ENCODE results near the gene ATP11C.

ATP11C gene

DNA sequence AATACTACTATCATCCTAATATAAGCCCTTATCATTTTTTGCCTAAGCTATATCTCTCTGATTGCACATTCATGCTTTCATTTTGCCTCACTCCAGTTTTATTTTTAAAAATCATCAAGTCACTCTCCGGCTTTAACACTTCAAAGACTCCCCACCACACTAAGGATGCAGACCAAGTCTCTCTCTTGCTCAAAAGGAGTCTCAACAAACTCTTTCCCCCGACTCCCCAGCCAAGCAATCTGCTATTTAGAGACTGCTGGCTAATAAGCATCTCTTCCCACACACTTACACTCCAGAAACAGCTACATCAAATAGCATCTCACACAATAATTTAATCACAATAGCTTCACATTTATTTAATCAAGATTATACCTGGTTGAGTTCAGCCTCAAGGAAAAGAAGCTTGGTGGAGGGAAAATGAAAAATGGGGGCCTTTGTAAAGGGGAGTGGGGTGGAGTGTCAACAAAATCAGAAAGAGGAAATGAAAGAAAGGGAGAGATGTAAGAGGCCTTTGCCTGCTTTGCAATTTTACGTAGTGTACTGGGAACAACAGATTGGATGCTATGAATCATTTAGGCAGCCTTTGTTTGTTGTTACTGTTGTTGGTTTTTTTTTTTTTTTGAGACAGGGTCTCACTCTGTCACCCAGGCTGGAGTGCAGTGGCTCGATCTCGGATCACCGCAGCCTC is 120.8 kb downstream of the ATP11C start:
- no peak for DNase-seq

DNA sequence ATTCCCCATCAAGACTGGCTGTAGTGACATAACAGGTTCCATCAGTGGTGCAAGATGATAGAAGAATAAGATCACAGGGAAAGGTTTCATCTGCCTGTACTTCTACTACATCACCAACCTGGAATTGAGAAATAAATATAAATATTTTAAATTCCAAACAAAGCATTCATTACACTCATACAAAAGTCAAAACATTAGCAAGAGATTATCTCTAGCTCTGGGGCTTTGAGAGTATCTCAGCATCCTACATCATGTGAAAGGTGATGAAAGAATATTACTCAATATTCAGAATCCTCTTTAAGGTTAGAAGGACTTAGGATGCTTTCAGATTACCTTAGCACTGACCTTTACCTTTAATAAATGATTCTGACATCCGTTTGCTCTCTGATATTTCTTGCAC is 128.4 kb downstream of the ATP11C start:
- DNase-seq, result no peak

DNA sequence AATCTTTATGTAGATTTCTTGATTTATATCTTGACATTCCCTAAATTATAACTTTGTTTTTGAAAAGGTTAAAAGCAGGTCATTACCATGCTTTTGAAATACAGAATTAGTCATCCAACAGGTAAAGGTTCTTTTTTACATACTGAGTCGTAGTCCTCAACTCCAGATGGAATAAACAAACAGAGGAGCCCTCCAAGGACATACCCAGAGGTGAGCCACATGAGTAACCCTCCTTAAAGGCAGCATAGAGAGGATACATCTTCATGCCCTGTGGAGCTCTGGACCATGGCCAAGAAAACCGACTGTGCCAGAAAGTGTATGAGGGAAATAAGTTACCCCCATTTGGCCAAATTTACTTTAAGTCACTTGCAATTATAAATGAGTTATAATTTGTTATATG is 129.6 kb downstream of the ATP11C start:
- DNase-seq, result no peak

DNA sequence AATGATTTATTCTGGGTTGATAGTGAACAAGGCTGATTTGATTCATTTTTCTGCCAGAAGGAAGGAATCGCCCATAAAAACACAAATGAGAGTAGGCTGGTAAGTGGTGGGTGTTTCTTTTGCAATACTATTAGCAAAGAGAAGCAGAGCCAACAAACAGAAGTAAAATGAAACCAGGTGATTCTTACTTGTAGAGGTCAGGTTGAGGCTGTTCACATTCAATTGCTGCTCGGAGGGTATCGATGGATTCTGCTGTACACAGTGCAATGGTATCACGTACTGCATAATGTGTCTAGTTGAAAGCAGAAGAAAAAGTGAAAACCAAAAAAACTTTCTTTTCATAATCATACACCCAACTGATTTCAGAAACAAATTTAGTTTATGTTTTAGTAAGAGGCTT is 130.8 kb downstream of the ATP11C start:
- DNase-seq, result no peak

DNA sequence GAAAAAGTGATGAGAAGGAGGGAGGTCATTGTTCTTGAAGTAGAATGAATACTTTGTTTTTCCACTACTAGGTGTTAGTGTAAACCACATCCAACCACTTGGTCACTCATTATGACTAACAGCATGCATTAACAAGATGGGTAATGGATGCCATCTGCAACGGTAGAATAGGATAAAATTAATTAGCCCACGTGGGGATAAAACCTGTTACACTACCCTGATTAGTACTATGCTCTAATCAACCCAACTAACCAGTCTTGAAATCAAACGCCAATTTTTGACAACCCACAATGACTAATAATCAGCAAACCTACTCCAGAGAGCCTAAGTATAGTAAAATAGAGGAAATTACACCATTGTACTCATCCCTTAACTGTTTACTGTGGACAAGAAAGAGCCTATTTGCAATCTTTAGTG is 131.4 kb downstream of the ATP11C start:
- no peak for DNase-seq

DNA sequence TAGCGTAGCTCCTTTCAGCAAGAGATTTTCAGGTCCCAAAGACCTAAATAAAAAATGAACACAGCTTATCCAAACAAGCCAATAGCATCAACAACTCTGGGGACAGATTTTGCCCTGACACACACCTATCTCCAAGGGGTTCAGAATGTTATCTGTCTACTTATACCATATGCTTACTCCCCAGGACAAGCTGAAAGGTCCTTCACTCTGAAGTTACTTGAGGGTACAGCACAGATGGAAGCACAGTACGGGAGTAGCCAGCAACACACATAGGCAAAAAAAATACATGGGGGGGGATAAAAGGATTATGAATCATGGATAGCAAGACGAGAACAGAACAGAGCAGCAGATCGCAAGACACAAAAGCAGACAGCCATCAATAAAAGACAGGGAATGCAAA is 134.2 kb downstream of the ATP11C start:
- no peak for DNase-seq

DNA sequence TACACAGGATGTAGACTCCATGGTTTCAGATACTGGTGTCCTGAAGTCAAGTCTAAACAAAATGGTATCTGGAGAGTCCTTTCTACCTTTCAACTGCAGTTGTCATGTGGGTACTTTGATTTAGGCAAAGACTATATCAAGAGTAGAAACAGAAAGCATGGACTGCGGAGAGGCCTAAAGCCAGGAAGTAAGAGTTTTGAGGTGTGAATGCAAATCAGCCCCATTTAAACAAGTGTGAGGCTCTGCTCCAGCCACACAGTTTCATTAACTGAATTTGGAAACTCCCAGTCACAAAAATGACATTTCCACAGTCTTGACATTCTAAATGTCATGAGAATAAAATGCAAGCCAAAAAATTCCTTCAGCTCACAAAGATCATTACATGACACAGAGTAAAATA is 137.7 kb downstream of the ATP11C start:
- DNase-seq, result no peak

DNA sequence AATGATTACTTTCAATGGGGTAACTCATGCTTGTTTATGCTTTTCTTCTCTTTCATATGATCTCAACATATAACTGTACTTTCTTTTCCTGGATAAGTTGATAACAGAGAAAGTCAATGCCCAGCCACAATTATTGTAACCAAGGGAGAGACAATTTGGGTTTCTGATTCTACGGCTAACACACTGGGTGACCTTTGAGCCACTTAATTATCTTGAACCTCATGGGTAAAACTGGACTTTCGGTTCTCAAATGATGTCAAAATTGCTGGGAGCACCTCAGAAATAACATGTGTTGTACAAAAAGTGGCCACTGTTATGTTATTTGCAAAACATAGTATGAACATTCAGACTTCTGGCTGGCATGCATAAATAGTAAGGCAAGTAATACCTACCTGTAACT is 145.3 kb downstream of the ATP11C start:
- no peak for DNase-seq

DNA sequence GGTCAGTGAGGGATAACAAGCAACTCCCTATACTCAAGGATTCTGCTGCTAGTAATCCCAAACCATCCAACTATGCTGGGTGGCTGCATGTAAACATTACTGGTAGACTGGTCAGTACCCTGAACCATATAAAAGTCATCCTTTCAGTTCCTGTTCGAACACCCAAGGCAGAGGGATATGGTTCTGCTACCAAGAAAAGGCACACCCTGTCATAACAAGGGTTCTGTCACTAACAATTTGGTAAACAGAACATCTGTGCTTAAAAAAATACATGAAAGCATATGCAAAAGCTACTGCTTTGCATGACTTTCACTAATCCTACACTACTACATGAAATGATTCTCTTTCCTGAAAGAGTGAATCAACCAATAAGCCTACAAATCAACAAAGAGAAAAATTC is 148.0 kb downstream of the ATP11C start:
- no peak for DNase-seq

DNA sequence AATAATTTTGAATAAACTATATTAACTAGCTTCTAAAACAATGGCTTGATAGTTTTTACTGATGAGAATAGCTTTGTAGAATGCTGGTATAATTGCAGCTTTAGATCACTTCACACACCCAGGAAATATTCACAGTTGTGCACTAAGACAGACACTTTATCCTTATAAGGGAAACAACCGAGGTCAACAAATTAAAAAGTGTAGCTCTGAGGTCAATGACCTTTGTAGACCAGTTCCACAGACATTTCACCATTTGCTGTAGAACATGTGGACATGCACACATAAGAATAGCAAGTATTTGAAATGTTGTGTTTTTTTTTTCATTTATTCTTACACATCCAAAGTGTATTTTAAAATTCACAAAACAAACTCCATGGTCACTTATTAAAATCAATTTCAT is 148.9 kb downstream of the ATP11C start:
- DNase-seq, result no peak

DNA sequence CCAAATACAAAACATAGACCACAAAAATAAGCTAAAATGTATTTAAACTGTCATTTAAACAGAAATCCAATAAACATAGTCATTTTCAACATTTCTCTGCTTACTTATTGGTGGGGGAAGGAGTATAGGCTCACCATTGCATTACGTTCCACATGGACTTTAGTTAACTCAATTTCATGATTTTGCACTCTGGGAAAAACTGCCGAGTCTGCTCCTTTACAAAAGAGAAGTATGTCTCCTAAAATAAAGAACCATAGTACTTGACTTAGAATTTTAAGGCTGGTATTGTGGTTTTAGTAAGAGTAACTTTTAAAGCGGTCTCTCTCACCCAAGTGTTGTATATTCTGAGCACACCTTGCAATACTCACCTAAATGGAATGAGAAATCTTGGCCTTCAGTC is 149.8 kb downstream of the ATP11C start:
- DNase-seq, result no peak

DNA sequence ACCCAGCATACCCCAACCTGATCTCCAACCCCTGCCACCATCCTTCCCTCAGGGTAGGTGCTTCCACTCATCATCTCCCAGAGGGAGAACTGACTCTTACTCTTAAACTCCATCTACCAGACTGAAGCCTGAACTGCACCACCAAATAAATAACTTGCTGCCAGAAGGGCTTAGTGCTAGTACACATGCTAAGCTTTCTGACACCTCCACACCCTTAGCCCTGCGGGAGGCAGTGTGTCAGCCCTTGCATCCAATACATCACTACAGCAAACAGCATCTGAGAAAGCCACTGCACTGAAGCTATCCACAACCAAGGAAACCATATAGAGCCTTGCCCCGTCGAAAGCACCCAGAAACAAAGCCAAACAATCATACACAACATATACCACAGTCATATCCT is 156.3 kb downstream of the ATP11C start:
- no peak for DNase-seq

DNA sequence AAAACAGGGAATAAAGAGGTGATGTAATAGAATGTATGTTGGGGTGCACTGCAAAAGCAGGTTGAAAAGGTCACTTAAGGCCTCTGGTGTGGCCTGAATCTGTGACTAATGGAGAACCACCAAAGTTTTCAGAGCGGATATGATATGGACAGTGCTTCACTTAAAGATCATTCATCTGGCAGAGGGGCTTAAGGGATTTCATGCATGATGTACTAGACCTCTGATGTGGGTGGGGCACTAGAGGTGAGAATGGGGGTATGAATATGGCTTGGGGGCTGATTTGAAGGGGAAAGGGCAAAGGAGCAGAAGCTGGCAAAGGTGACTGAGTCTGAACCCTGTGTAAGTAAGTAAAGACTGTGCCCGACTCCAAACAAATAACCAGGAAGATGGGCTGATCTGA is 162.5 kb downstream of the ATP11C start:
- no peak for DNase-seq

DNA sequence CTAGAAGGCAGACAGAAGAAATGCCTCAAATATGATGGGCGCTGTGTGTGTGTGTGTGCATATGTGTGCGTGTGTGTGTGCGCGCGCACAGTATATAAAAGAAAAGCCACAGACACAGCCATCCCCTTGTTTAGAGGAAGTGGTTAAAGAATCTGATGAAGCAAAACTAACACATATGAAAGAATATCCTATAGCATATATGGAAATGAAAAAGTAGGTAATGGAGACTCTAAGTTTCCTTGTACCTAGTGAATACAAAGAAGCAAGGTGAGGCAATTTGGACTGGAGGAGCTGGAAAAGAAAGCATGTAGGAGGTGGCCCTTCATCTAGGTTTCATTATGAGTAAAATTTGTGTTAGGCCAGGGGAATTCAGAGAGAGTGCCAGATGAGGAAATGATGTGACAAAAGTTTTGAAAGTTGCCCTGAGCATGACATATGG is 166.3 kb downstream of the ATP11C start:
- DNase-seq, result no peak

DNA sequence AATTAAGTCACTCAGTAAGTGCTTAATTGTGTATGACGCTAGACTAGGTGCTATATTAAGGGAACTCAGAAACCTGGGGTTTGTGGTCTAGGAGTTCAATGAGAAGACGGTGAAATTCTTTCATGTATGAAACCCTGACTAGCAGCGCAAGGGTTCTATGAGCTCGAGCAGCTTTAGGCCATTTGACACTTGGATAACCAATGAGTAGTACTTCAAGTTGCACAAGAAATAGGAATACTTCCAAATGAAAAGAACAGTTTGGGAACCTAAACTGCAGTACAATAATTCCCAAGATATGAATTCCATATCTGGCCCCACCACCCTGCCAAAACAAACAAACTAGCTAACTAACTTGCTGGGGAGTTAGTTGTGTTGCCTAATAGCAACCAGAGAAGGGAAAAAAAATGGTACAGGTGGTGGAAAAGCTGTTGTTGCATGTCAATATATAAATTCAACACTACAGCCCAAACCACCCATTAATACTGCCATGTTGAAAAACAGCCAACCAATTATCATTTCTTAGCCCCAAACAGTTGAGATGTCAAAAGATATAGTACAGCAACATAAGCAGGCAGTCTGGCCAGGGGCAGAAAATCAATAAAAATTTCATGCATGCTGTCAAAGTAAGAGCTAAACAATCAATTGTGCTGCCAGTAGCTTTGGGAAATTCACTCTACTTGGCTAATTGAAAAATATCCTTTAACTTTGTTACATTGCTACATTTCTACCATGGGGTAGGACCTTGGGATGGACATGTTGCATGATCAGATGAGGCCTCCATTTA is 170.3 kb downstream of the ATP11C start:
- DNase-seq, result no peak

DNA sequence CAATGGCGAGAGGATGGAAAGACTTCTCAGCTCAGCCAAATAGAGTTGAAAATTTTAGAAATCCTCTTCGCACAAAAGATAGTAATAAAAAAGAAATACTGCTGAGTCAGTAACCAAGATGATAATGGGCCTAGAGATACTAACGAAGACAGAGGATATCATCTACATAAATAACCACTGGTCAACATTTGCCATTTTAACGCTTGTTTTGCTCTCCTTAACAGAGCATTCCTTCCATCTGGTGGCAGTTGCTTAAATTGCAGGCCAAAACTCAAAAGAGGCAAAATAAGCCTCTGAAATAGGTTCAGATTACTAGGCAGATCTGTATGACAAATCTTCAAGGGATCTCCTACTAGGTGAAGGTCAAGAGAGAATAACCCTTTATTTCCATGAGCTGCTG is 173.2 kb downstream of the ATP11C start:
- DNase-seq, result peak in 2 of 56 donors; percentile 0 to 2

DNA sequence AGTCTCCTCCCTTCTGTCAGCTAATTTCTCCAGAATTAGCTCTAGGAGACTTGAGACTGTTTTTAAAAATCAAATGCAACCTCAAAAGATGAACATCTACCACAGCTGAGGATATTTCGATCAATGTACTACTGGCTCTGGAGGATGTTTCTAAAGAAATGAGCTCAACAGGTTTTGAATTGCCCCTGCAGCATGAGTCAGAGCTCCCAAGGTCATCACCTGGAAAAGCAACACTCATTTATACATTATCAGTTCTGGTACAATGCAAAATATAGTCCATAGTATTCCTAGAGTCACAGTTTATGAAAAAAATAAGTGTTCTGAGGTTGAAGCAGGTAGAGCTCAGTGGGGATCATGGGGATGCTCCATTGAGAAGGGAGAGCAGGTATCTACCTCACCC is 174.0 kb downstream of the ATP11C start:
- no peak for DNase-seq

DNA sequence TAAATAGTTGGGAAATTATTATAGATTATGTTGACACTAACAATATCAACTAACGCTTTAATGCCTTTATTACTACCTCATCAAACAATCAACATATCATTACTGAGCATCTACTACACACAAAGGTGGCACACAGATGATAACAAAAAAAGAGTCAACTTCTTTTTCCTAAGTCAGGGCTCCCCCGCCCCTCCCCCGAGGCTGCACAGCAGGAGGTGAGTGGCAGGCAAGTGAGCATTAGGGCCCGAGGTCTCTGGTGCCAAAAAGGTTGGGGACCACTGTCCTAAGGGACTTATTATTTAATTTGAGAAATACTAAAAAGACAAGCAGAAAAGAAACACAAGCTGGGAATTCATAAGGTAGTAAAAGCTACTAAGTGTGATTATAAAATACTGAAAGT is 174.6 kb downstream of the ATP11C start:
- DNase-seq, result no peak

DNA sequence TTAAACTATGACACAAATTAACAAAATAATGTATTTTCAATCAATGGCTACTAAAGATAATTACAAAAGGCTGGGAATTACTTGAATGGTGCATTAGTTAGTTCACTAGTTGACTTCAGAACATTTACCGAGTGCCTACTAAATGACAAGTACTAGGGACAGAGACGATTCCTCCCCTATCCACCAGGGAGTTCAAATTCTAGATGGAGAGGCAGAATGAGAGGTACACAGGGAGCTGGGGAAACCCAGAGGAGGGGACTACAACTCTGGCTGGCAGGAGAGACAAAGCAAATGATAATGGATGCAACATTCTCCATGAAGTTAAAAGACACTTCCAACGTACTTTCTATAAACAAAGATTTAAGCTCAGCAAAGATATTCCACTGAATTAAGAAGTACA is 181.8 kb downstream of the ATP11C start:
- no peak for DNase-seq

DNA sequence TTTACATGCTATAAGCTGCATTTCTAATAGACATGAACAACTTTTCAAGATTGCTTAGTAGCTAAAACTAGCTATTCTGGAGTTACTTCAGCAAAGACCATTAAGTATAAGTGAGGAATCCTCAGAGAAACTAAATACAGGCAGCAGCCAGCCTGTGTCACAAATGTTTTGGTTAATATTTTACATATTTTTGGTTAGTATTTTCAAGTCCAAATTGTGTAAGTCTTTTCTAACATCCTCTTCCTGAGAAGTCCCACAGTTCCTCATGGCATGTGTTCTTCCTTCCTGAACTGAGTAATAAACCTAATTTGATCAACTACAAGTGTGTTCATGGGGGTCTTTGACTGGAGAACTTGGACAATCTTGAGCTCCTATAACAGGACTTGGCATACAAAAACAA is 182.5 kb downstream of the ATP11C start:
- DNase-seq, result no peak

DNA sequence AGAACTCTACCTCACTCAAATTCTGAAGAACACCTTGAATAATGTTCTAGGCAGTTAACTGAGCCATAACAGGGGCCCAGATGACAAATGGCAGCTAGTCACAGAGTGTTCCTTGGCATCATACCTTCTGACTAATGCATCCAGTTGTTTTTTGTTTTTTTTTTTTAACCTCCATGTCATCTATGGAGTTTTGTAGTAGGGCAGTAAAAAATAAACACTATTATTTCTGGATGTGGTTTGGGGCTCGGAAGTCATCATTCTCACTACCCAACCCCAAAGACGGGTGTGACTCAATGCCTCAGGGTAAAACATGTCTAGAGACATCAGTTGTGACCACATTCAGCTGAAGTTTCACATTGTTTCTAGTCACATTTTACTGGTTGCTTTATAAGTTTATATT is 193.7 kb downstream of the ATP11C start:
- no peak for DNase-seq

DNA sequence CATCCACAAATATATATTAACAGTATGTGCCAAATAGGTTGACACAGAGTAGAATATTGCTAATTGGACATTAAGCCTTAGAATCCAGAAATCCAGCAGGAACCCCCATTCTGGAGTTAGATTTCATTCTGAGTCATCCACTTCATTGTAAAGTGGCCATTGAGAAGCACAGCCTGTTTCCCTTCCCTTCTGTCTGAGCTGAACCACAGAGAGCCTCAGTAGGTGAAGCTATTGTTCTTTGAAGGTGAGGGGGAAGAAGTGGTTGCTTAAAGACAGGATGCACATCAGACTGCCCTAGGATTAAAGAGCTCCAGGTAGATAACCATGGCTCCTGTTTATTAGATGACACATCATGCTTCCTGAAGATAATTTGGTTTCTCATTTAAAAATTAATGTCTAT is 194.3 kb downstream of the ATP11C start:
- no peak for DNase-seq

DNA sequence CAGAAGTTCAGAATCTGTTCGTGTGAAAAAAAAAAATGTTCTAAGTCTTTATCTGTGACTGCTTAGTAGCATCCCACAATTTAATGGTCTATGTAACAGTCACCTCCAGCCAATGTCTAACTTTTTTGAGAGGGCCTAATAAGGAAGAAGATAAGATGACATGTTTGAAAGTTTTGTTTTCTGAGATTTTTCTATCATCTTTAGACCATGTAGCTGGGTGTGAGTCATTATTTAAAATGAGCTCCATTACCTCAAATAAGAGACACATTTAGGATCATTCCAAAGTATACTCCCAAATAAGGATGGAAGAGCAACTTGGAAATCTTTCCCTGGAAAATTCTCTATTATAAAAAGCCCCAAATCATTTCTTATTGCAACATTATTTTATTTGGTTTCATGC is 196.7 kb downstream of the ATP11C start:
- DNase-seq, result no peak

Measured in amygdala (tissue), 56 donors.